SU-DHL-6 (cell line): ENCODE results near the gene AGO4.

ENCODE experiments used
- CTCF ChIP-seq: fragments of 200-600 bp; sonication (generic); IDR thresholded peaks from one replicate; pipeline ENCODE4 v1.5.1; 2017; ENCODE audit warnings: antibody characterized with exemption, mild to moderate bottlenecking, low read length, moderate library complexity; ENCODE audit not compliant: insufficient read depth, poor library complexity, severe bottlenecking
- EZH2phosphoT487 ChIP-seq: fragments of 200-600 bp; sonication (generic), shearing (Covaris generic); conservative IDR thresholded peaks from 2 replicates; pipeline ENCODE4 v1.6.1; 2018; ENCODE audit warnings: mild to moderate bottlenecking, antibody characterized with exemption, low read length, moderate library complexity, mixed read lengths

GRCh38 chr1:35850716-35851115 is 42.9 kb downstream of the AGO4 start:
- TF ChIP-seq CTCF = no peak
- no peak for TF ChIP-seq EZH2phosphoT487
